GM12872 (cell line): ENCODE results near the gene GPR89A.

ENCODE experiments used
- CTCF ChIP-seq: IDR thresholded peaks from 3 replicates; pipeline ENCODE4 v1.5.1; 2011; ENCODE audit warnings: low read depth, mild to moderate bottlenecking, low read length, moderate library complexity; ENCODE audit not compliant: insufficient read depth

Gene GPR89A

DNA sequence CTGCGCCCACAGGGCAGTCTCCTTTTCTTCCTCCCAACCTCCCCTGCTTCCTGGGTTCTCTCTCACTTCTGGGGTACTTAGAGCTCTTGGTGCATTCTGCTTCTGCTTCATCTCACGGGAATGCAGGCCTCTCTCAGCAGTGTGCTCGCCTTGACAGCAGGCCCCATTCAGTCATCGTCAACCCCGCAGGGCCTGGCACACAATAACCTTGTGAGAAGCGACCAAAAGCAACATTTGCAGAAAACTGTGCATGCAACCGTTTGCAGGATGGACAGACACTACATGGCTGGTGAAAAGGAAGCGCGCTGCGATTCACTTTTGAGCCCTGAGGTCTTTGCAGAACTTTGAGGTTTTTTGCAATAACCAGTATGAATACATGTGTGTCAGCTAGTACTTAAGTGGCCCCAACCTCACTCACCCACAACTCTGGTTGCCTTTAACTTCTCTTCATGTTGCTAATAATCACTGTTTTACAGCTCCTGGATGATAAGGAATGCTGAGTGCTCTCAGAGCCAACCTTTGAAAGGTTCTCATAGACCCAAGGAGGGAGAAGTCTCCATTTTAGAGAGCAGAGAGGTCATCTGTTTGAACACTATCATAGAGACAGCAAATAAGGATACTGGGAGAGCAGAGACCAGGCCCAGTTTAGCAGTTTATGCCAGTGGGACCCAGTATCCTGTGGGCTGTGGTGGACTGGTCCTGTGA, 109.0 kb downstream of the GPR89A start:
- TF ChIP-seq CTCF, result no peak

GRCh38 chr1:145717833-145718232, 110.0 kb downstream of the GPR89A start:
- no peak for TF ChIP-seq CTCF

DNA sequence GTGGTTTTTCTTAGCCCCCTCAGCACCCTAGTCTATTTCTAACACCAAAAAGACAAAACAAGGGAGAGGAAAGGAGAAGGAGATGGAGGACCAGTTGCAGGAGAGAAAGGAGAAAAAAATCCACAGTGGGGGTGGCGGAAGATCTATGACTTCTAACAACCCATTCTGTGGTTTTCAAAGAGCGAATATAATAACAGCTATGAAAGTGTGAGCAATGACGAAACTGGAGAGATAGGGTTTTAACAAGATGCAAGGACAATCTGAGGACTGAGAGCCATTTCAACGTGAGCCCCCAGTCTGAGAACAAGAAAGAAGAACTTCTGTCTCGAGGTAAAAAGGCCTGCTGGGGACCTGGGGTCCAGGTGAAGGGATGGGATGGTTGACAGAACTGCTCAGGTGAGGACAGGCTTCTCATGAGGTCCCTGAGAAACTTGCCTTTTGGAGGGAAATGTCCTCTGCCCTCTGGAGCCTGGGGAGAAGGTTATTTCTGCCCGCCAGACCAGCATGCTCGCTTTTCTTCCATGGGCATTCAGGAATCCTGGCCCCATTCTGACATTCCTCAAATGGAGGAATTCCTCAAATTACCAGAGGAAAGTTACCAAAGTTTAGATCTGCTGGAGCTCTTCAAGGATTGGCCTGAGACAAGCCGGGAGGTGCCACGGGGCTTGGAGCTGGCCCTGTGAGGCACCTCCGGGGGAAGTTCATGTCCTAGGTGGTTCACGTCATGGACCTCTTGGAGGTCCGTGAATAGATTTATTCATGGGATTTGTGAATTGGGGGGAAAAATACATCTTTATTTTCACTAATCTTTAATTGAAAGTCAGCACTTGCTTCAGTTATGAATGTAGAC, 111.7 kb downstream of the GPR89A start, which contains the start of gene CD160:
Gene CD160 (plus strand): TSS at position 270 of the 850 bp plus-strand sequence. CDS start 8,829 bp downstream, outside the sequence.
- TF ChIP-seq CTCF, result no peak
